ENCODE measurements around the gene VPS13D. TPM values are rescaled to one million over a fixed set of nuclear protein-coding genes. Genes with fewer than 3 reads are reported as not detected.

The VPS13D gene
- total RNA-seq, 1 experiment from 2014 or later = 20.2 TPM

DNA sequence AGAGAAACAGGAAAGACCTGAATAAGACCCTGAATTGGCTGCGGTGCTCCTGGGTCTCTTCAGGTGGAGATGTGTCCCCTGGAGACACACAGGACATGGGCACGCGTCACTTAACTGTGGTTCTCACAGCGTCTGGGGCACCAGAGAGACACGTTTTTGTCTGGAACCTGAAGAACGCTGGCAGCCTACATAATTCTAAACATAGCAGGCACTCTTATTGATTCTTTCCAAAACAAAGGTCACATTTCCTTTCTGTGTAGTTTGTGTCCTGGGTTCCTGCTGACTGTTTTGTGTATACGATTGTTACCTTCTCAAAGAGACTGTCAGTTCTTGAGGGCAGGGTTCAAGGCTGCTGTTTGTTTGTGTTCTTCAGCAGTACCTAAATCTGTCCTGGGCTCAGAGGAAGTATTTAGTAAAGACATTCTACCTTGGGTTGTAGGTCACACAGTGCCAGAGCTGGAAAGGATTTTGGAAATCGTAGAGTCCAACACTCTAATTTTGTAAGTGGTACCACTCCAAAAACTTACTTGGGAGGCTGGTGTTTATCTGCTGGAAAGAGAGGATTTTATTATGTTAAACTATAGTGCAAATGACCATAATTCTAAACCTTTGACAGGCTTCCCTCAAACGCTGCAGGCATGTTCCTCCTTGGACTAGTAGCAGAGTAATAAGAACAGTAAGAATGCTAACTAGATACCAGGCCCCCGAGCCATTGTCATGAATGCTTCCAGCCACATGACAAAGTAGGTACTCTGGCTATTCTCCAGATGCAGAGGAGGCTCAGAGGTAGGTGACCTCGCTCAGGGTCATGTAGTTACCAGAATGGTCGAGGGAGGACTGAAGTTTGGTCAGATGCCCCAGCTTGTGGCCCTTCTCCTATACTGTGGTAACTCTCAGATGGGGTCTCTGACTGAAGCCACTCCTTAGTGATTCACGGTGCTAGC, 223.8 kb downstream of the VPS13D start:
- Histone ChIP-seq H4K5ac (ENCODE audit: insufficient read length, low read depth, low read length) (no peak overlapping the region), H2BK20ac (ENCODE audit: low read depth, low read length, poor library complexity, severe bottlenecking) (no peak overlapping the region), H3T11ph (ENCODE audit: low read length) (no peak overlapping the region), H2BK5ac (ENCODE audit: insufficient read length, low read length) (no peak overlapping the region), H4K8ac (replicated peaks; ENCODE audit: insufficient read length, low read depth, low read length) (no peak overlapping the region), H4K20me1 (ENCODE audit: control insufficient read depth, insufficient read depth, insufficient read length) (no peaks in the 10 kb centered on the region), H3K27me3 (ENCODE audit: insufficient read depth, low read length) (no peaks in the 10 kb centered on the region), H3K14ac (ENCODE audit: insufficient read depth, low read length) (no peak overlapping the region), H3K18ac (ENCODE audit: insufficient read length, low read depth, low read length) (no peak overlapping the region), H3K4me1 (ENCODE audit: insufficient read depth, low read length) (peaks cover 4% of the 10 kb centered on the region; the same call in 1 of the 2 replicates), H3K4me2 (ENCODE audit: insufficient read depth, insufficient read length, low read length) (no peak overlapping the region), H4K91ac (ENCODE audit: insufficient read length, low read depth, low read length) (no peak overlapping the region), H3K9ac (ENCODE audit: extremely low read depth, insufficient read length, low read length) (no peak overlapping the region), H3K79me1 (ENCODE audit: insufficient read depth, low read depth, low read length, poor library complexity, severe bottlenecking) (no peaks in the 10 kb centered on the region), H3K27ac (ENCODE audit: insufficient read length, low read depth, low read length) (no peak overlapping the region), H3K56ac (ENCODE audit: insufficient read length, low read depth, low read length) (no peak overlapping the region), H3K9me3 (ENCODE audit: control insufficient read depth, low read depth, low read length) (no peaks in the 10 kb centered on the region), H3K79me2 (ENCODE audit: insufficient read depth, low read length) (no peaks in the 10 kb centered on the region), H2BK12ac (ENCODE audit: insufficient read length, low read depth, low read length) (no peak overlapping the region), H2BK120ac (ENCODE audit: low read depth, low read length, poor library complexity, severe bottlenecking) (no peak overlapping the region), H2AK5ac (ENCODE audit: insufficient read length, low read length) (no peak overlapping the region), H3K4ac (ENCODE audit: low read depth, low read length) (no peak overlapping the region), H2BK15ac (ENCODE audit: low read depth, low read length) (no peak overlapping the region), H2AFZ (ENCODE audit: low read length) (no peak overlapping the region), H3K23ac (ENCODE audit: insufficient read length, low read depth, low read length) (no peak overlapping the region), H3K23me2 (ENCODE audit: insufficient read length, low read depth, low read length, poor library complexity, severe bottlenecking) (no peaks in the 10 kb centered on the region)
- peaks cover 12 to 14% of the 10 kb centered on the region in 2 experiments for H3K4me1 Mint-ChIP-seq
- no CpG with 5 or more reads among the region's 13 CpGs for WGBS (ENCODE audit: extremely low coverage, insufficient read length, low lambda C conversion rate)
- DNase-seq = no peak
- TF ChIP-seq, protein P1, sequence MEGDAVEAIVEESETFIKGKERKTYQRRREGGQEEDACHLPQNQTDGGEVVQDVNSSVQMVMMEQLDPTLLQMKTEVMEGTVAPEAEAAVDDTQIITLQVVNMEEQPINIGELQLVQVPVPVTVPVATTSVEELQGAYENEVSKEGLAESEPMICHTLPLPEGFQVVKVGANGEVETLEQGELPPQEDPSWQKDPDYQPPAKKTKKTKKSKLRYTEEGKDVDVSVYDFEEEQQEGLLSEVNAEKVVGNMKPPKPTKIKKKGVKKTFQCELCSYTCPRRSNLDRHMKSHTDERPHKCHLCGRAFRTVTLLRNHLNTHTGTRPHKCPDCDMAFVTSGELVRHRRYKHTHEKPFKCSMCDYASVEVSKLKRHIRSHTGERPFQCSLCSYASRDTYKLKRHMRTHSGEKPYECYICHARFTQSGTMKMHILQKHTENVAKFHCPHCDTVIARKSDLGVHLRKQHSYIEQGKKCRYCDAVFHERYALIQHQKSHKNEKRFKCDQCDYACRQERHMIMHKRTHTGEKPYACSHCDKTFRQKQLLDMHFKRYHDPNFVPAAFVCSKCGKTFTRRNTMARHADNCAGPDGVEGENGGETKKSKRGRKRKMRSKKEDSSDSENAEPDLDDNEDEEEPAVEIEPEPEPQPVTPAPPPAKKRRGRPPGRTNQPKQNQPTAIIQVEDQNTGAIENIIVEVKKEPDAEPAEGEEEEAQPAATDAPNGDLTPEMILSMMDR (conservative IDR thresholded peaks at IDR 0.05) = no peak
- H3K9me3 Mint-ChIP-seq = no peaks in the 10 kb centered on the region
- no peak overlapping the region; a peak in 1 of 7 replicates for H3K27ac Mint-ChIP-seq
- H3K36me3 Mint-ChIP-seq (ENCODE audit: insufficient read depth in 1 of 3, low read depth in 3 of 3) = peaks cover 0 to 4% (median 4%) of the 10 kb centered on the region in 3 experiments; a peak in 2 of 7 replicates
- H3K27me3 Mint-ChIP-seq (ENCODE audit: low read depth) = no peaks in the 10 kb centered on the region
- no peak overlapping the region for H3K4me3 Mint-ChIP-seq

Measured in H9 (cell line).